ENCODE results near the gene TRAK1. TPM values are rescaled to one million over a fixed set of nuclear protein-coding genes. Genes with fewer than 3 reads are reported as not detected.

Gene TRAK1
- total and polyA plus RNA-seq, 4 donors: 35.3 to 69.6 (median 51.7) TPM

DNA sequence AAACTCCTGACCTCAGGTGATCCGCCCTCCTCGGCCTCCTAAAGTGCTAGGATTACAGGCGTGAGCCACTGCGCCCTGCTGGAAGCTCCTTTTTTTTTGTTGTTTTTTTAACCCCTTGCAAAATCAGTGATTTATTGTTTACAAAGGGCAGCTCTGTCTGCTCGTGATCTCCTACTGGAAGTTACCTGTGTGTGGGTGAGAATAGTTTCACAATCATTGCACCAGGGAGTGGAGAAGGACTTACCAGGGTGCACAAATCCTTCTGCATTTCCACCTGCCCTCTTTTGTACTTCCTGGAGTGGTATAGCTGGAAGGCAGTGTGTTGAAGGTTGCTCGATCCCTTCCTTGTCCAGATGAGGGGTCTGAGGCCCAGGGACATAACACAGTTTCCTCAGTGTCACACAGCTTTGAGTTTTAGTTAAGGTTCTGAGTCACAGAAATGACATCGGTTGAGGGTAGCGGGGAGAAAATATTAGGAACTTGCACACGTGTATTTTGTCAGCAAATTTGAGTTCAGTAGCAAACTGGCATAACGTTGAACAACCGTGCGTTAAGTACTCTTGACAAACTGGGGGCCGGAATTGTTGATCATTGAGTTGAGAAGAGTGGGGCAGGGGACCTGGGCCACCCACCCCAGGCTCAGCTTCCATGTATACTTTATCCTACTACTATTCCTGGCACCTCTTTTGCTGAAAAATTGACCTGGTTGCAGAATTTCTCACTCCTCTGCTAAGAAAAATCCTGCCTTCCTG, 11.3 kb upstream of the TRAK1 start:
- DNase-seq (ENCODE audit: low read depth in 4 of 6, low spot score in 6 of 6): no peak
- Histone ChIP-seq H3K4me1 (ENCODE audit: control insufficient read depth, insufficient read depth, low read length) (peaks cover 29% of the 10 kb centered on the region), H3K9me3 (ENCODE audit: control insufficient read depth, insufficient read depth, low read length) (peaks cover 7% of the 10 kb centered on the region), H3K4me3 (ENCODE audit: low read depth, low read length) (no peak overlapping the region), H3K27me3 (ENCODE audit: control insufficient read depth, insufficient read depth, low read length) (no peaks in the 10 kb centered on the region), H3K36me3 (ENCODE audit: control insufficient read depth, insufficient read depth, low read length) (no peaks in the 10 kb centered on the region), H3K27ac (ENCODE audit: low read depth, low read length) (peak overlapping the region; percentile 88)
- WGBS (ENCODE audit: insufficient coverage): 50% methylated on average over 4 of the region's 13 CpGs

DNA sequence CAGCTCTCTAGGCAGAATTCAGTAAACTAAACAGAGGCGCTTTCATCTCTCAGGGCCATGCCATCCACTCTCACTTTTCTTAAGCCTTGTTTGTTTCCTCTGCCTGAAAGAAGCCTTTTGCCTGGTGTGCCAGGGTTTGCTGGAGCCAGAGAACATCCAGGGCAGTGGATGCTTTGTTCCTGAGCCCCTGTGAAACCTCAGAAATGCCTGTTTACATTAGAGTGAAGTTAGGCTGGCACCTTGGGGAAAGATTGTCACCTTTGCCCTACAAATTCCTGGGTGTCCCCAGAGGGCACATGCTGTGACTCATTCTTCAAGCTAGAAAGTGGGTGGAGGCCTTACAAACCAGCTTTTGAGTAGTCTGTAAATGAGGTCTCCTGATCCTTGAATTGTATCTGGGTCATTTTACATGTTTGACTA, 10.7 kb upstream of the TRAK1 start:
- peaks cover 29% of the 10 kb centered on the region for H3K4me1 ChIP-seq (ENCODE audit: control insufficient read depth, insufficient read depth, low read length)
- WGBS (ENCODE audit: insufficient coverage): 43% methylated on average over 1 of the region's 1 CpG
- no peaks in the 10 kb centered on the region for H3K27me3 ChIP-seq (ENCODE audit: control insufficient read depth, insufficient read depth, low read length)
- peak in 3 of 6 donors; percentile 67 to 84 (median 82) for DNase-seq (ENCODE audit: low read depth in 4 of 6, low spot score in 6 of 6)
- peak overlapping the region; percentile 88 for H3K27ac ChIP-seq (ENCODE audit: low read depth, low read length)
- H3K9me3 ChIP-seq (ENCODE audit: control insufficient read depth, insufficient read depth, low read length): peaks cover 7% of the 10 kb centered on the region
- H3K36me3 ChIP-seq (ENCODE audit: control insufficient read depth, insufficient read depth, low read length): no peaks in the 10 kb centered on the region
- no peak overlapping the region for H3K4me3 ChIP-seq (ENCODE audit: low read depth, low read length)

DNA sequence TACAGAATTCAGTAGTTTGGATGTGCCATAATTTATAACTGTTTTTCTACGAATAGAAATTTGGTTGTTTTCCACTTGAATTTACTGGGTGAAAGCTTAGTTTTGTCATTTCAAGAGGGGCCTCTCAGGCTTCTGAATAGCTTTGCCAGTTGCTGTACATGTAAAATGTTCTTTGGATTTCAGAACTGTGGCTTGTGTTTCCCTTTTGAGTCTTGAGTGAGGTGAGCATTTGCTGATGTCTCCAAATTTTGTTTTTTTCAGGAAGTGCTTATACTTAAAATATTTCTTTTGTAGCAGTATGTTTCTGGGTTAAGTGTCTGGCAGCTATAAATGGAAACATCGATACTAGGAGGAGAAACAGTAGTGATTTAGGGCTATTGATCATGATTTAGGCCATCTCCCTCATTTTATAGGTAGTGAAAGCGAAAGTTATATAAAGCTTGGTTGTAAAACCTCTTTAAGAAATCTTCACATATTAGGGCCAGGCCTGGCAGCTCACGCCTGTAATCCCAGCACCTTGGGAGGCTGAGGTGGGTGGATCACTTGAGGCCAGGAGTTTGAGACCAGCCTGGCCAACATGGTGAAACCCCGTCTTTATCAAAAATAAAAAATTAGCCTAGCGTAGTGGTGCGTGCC, 9.2 kb upstream of the TRAK1 start:
- H3K27ac ChIP-seq (ENCODE audit: low read depth, low read length): peak overlapping the region; percentile 88
- DNase-seq (ENCODE audit: low read depth in 4 of 6, low spot score in 6 of 6): no peak
- H3K4me3 ChIP-seq (ENCODE audit: low read depth, low read length): no peak overlapping the region
- no peaks in the 10 kb centered on the region for H3K27me3 ChIP-seq (ENCODE audit: control insufficient read depth, insufficient read depth, low read length)
- peaks cover 29% of the 10 kb centered on the region for H3K4me1 ChIP-seq (ENCODE audit: control insufficient read depth, insufficient read depth, low read length)
- H3K9me3 ChIP-seq (ENCODE audit: control insufficient read depth, insufficient read depth, low read length): peaks cover 4% of the 10 kb centered on the region
- WGBS (ENCODE audit: insufficient coverage): 85% methylated on average over 4 of the region's 7 CpGs
- H3K36me3 ChIP-seq (ENCODE audit: control insufficient read depth, insufficient read depth, low read length): peaks cover under 1% of the 10 kb centered on the region

DNA sequence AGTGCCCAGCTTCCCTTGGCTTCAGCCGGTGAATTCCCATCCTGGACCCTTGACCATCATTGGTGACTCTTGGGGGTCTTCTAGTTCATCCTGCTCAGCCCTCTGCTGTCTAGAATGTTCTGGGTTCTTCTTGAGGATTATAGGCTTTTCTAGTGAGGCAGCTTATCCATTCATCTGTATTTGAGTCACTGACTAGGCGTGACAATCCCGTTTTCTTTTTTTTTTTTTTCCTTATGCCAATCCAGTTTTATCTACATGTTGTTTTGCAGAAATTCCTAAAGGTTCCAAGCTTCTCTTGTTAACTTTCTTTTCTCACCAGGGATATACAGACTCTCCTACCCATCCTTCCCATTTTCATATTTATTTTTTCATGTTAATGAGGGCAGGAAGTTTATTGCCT, 6.6 kb upstream of the TRAK1 start:
- Histone ChIP-seq H3K27ac (ENCODE audit: low read depth, low read length) (no peak overlapping the region), H3K4me1 (ENCODE audit: control insufficient read depth, insufficient read depth, low read length) (peaks cover 38% of the 10 kb centered on the region), H3K4me3 (ENCODE audit: low read depth, low read length) (no peak overlapping the region), H3K36me3 (ENCODE audit: control insufficient read depth, insufficient read depth, low read length) (peaks cover 12% of the 10 kb centered on the region), H3K27me3 (ENCODE audit: control insufficient read depth, insufficient read depth, low read length) (no peaks in the 10 kb centered on the region), H3K9me3 (ENCODE audit: control insufficient read depth, insufficient read depth, low read length) (no peaks in the 10 kb centered on the region)
- DNase-seq (ENCODE audit: low read depth in 4 of 6, low spot score in 6 of 6): no peak
- 100% methylated on average over 1 of the region's 3 CpGs for WGBS (ENCODE audit: insufficient coverage)

DNA sequence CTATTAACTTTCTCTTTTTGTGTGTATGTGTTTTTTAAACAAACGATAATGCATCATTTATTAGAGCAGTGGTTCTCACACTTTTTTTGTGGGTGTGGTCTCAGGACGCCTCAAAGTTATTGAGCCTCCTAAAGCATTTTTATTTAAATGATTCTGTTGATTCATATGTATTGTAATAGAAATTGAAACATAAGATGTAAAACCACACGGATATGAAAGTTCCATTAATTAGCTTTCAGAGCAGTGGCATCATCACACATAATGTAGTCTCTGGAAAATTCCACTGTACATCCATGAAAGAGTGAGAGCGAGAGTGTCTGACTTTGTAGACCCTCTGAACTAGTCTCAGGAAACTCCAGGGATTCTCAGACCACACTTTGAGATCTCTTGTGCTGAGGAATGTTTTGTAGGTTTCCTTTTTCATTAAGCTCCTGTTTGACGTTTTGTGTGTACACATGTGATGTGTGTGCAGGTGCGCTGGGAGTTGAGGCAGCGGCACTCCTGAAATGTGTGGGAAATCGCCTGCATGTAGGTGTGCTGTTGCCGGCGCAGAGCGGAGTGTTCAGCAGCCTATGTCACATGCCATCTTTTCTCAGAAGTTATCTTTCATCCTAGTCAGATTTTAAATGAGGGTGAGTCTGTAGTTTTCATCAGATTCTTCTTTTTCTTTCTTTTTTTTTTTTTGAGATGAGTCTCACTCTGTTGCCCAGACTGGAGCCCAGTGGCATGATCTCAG, 5.3 kb upstream of the TRAK1 start:
- H3K9me3 ChIP-seq (ENCODE audit: control insufficient read depth, insufficient read depth, low read length): no peaks in the 10 kb centered on the region
- peaks cover 12% of the 10 kb centered on the region for H3K36me3 ChIP-seq (ENCODE audit: control insufficient read depth, insufficient read depth, low read length)
- H3K27ac ChIP-seq (ENCODE audit: low read depth, low read length): no peak overlapping the region
- DNase-seq (ENCODE audit: low read depth in 4 of 6, low spot score in 6 of 6): no peak
- H3K27me3 ChIP-seq (ENCODE audit: control insufficient read depth, insufficient read depth, low read length): no peaks in the 10 kb centered on the region
- peaks cover 35% of the 10 kb centered on the region for H3K4me1 ChIP-seq (ENCODE audit: control insufficient read depth, insufficient read depth, low read length)
- H3K4me3 ChIP-seq (ENCODE audit: low read depth, low read length): no peak overlapping the region
- WGBS (ENCODE audit: insufficient coverage): 87% methylated on average over 4 of the region's 11 CpGs

DNA sequence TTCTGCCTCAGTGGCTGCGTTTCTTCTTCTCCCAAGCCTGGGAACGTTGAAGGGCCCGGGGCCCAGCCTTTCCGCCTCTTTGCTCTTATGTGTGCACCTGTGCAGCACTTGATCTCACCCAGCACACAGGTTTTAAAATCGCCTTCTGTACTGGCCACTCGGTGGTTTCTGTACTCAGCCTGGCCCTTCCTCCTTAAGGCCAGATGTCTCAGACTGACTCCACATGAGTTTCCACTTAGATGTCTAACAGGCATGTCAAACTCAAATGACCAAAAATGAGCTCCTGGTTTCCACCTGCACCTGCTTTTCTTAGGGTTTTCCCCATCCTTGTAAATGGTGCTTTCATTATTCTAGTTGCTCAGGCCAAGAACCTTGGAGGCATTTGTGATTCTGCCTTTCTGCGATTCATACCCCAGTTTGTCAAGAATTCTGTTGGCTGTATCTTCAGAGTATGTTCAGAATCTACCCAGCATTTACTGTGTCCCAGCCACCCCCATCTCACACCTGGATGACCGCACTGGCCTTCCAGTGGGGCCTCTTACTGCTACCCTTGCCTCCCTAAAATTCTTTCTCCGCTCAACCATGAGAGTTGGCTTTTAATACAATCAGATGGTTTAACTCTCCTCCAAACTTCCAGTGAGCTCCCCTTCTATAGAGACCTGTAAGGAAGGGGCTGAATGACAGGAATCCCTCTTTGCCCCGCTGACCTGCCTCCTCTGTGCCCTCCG, 2.2 kb upstream of the TRAK1 start:
- Histone ChIP-seq H3K27me3 (ENCODE audit: control insufficient read depth, insufficient read depth, low read length) (no peaks in the 10 kb centered on the region), H3K9me3 (ENCODE audit: control insufficient read depth, insufficient read depth, low read length) (no peaks in the 10 kb centered on the region), H3K36me3 (ENCODE audit: control insufficient read depth, insufficient read depth, low read length) (peaks cover 12% of the 10 kb centered on the region), H3K27ac (ENCODE audit: low read depth, low read length) (no peak overlapping the region), H3K4me1 (ENCODE audit: control insufficient read depth, insufficient read depth, low read length) (peaks cover 46% of the 10 kb centered on the region), H3K4me3 (ENCODE audit: low read depth, low read length) (no peak overlapping the region)
- 93% methylated on average over 10 of the region's 11 CpGs for WGBS (ENCODE audit: insufficient coverage)
- DNase-seq (ENCODE audit: low read depth in 4 of 6, low spot score in 6 of 6): no peak

DNA sequence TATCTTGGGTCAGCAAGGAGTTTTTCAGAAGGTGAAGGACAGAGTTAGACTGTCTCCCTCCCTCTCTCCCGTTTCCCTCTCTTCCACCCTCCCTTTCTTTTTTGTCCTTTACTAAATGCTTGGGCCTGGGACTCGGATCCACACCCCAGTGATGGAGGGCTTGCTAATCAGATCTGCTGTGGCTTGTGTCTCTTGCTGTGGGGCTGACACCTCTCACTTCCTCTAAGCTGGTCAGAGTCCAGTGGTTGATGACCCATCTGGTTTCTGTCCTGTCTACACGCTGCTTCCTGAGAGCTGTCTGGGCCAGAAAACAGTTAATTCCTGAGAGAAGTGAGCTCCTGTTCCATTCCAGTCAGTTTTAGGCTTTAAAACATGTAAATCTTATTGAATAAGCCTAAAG, 849 bp downstream of the TRAK1 start:
- no peak for DNase-seq (ENCODE audit: low read depth in 4 of 6, low spot score in 6 of 6)
- H3K27me3 ChIP-seq (ENCODE audit: control insufficient read depth, insufficient read depth, low read length): no peaks in the 10 kb centered on the region
- peak overlapping the region; percentile 91 for H3K27ac ChIP-seq (ENCODE audit: low read depth, low read length)
- H3K36me3 ChIP-seq (ENCODE audit: control insufficient read depth, insufficient read depth, low read length): peaks cover 11% of the 10 kb centered on the region
- peaks cover 43% of the 10 kb centered on the region for H3K4me1 ChIP-seq (ENCODE audit: control insufficient read depth, insufficient read depth, low read length)
- H3K9me3 ChIP-seq (ENCODE audit: control insufficient read depth, insufficient read depth, low read length): no peaks in the 10 kb centered on the region
- WGBS (ENCODE audit: insufficient coverage): 43% methylated on average over 1 of the region's 3 CpGs
- H3K4me3 ChIP-seq (ENCODE audit: low read depth, low read length): peak overlapping the region; percentile 17

DNA sequence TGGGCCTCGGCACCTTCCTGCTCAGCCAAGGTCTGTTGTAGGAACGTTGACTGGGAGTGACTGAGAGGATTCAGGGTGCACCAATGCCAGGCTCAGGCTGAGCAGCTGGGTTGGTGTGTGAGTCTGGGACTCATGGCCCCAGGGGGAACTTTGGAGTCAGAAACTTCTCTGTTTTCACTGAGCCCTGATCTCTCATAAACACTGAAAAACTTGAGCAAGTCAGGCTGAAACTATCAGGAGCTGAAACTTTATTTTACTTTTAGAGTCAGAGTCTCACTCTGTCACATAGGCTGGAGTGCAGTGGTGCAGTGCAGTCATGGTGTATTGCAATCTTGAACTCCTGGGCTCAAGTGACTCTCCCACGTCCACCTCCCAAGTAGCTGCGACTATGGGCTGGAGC, 3.0 kb downstream of the TRAK1 start:
- H3K36me3 ChIP-seq (ENCODE audit: control insufficient read depth, insufficient read depth, low read length): no peaks in the 10 kb centered on the region
- H3K4me3 ChIP-seq (ENCODE audit: low read depth, low read length): no peak overlapping the region
- no peaks in the 10 kb centered on the region for H3K9me3 ChIP-seq (ENCODE audit: control insufficient read depth, insufficient read depth, low read length)
- WGBS (ENCODE audit: insufficient coverage): 59% methylated on average over 2 of the region's 4 CpGs
- peaks cover 42% of the 10 kb centered on the region for H3K4me1 ChIP-seq (ENCODE audit: control insufficient read depth, insufficient read depth, low read length)
- no peak overlapping the region for H3K27ac ChIP-seq (ENCODE audit: low read depth, low read length)
- DNase-seq (ENCODE audit: low read depth in 4 of 6, low spot score in 6 of 6): no peak
- H3K27me3 ChIP-seq (ENCODE audit: control insufficient read depth, insufficient read depth, low read length): no peaks in the 10 kb centered on the region

DNA sequence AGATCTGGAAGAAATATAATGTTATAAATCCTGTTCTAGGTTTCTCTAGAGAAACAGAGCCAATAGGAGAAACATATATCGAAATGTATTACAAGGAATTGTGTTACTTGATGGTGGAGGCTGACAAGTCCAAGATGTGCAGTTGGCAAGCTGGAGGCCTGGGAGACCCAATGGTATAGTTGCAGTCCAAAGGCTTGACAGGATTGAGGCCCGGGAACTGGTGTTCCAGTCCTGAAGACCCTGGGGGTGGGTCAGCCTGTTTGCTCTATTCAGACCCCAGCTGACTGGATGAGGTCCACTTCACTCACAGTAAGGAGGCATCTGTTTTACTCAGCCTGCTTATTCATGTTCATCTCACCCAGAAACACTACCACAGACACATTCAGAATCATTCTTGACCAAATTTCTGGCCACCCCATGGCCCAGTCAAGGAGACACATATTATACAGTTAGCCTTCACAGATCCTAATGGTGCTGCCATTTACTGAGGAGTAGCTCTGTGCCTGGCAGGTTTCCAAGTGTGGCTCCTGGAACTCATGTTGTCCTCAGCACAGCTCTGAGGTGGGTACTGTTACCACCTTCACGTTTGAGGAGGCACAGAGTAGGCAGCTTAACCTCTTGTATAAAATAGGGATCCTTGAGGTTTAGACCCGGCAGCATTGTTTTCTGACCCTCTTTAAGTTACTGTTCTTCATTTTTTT, 3.7 kb downstream of the TRAK1 start:
- peaks cover 44% of the 10 kb centered on the region for H3K4me1 ChIP-seq (ENCODE audit: control insufficient read depth, insufficient read depth, low read length)
- H3K36me3 ChIP-seq (ENCODE audit: control insufficient read depth, insufficient read depth, low read length): no peaks in the 10 kb centered on the region
- H3K27ac ChIP-seq (ENCODE audit: low read depth, low read length): no peak overlapping the region
- H3K9me3 ChIP-seq (ENCODE audit: control insufficient read depth, insufficient read depth, low read length): no peaks in the 10 kb centered on the region
- H3K27me3 ChIP-seq (ENCODE audit: control insufficient read depth, insufficient read depth, low read length): no peaks in the 10 kb centered on the region
- no peak overlapping the region for H3K4me3 ChIP-seq (ENCODE audit: low read depth, low read length)
- DNase-seq (ENCODE audit: low read depth in 4 of 6, low spot score in 6 of 6): no peak
- WGBS (ENCODE audit: insufficient coverage): 93% methylated on average over 2 of the region's 4 CpGs

Measured in spinal cord (tissue), 10 donors.